ENCODE results near the gene F10. TPM values are rescaled to one million over a fixed set of nuclear protein-coding genes. Genes with fewer than 3 reads are reported as not detected.

The F10 gene
- total RNA-seq, 1 donor from 2014 or later, result 0.08 TPM

- no peak for DNase-seq (ENCODE audit: low read depth)
These were observed 28.2 kb downstream of the F10 start for GRCh38 chr13:113150550-113151365.

GRCh38 chr13:113151745-113152690 lies 29.4 kb downstream of the F10 start:
- H3K36me3 ChIP-seq (ENCODE audit: control insufficient read depth, insufficient read depth, low read length), result no peaks in the 10 kb centered on the region
- no peak overlapping the region for H3K4me3 ChIP-seq (ENCODE audit: low read depth, low read length)
- no peak for DNase-seq (ENCODE audit: low read depth)
- no peak for TF ChIP-seq CTCF (IDR thresholded peaks at IDR 0.05; ENCODE audit: insufficient read depth, low read length, poor library complexity, severe bottlenecking)
- H3K27me3 ChIP-seq (ENCODE audit: control insufficient read depth, insufficient read depth, low read length), result peaks cover 21% of the 10 kb centered on the region

More at GRCh38 chr13:113150550-113151365, 28.2 kb downstream of the F10 start:
- no peak for TF ChIP-seq CTCF (IDR thresholded peaks at IDR 0.05; ENCODE audit: insufficient read depth, low read length, poor library complexity, severe bottlenecking)
- Histone ChIP-seq H3K27me3 (ENCODE audit: control insufficient read depth, insufficient read depth, low read length) (peaks cover 22% of the 10 kb centered on the region), H3K36me3 (ENCODE audit: control insufficient read depth, insufficient read depth, low read length) (no peaks in the 10 kb centered on the region), H3K4me3 (ENCODE audit: low read depth, low read length) (no peak overlapping the region)

- Histone ChIP-seq H3K4me3 (ENCODE audit: low read depth, low read length) (no peak overlapping the region), H3K27me3 (ENCODE audit: control insufficient read depth, insufficient read depth, low read length) (peaks cover 22% of the 10 kb centered on the region), H3K36me3 (ENCODE audit: control insufficient read depth, insufficient read depth, low read length) (no peaks in the 10 kb centered on the region)
- no peak for DNase-seq (ENCODE audit: low read depth)
- TF ChIP-seq CTCF (IDR thresholded peaks at IDR 0.05; ENCODE audit: insufficient read depth, low read length, poor library complexity, severe bottlenecking), result no peak
These were observed 30.0 kb downstream of the F10 start for GRCh38 chr13:113152691-113152983.

GRCh38 chr13:113152984-113153809 lies 30.6 kb downstream of the F10 start:
- TF ChIP-seq CTCF (IDR thresholded peaks at IDR 0.05; ENCODE audit: insufficient read depth, low read length, poor library complexity, severe bottlenecking), result no peak
- H3K4me3 ChIP-seq (ENCODE audit: low read depth, low read length), result peak overlapping the region; percentile 22
- H3K36me3 ChIP-seq (ENCODE audit: control insufficient read depth, insufficient read depth, low read length), result no peaks in the 10 kb centered on the region
- no peak for DNase-seq (ENCODE audit: low read depth)
- H3K27me3 ChIP-seq (ENCODE audit: control insufficient read depth, insufficient read depth, low read length), result peaks cover 22% of the 10 kb centered on the region

- no peak for TF ChIP-seq CTCF (IDR thresholded peaks at IDR 0.05; ENCODE audit: insufficient read depth, low read length, poor library complexity, severe bottlenecking)
- Histone ChIP-seq H3K36me3 (ENCODE audit: control insufficient read depth, insufficient read depth, low read length) (no peaks in the 10 kb centered on the region), H3K27me3 (ENCODE audit: control insufficient read depth, insufficient read depth, low read length) (peaks cover 23% of the 10 kb centered on the region), H3K4me3 (ENCODE audit: low read depth, low read length) (peak overlapping the region; percentile 22)
- no peak for DNase-seq (ENCODE audit: low read depth)
These were observed 31.5 kb downstream of the F10 start for GRCh38 chr13:113153810-113154748.

Measured in kidney epithelial cell (primary cell).